OCI-LY1 (cell line): ENCODE results near the gene CACFD1.

Experiments used
- H2AFZ ChIP-seq: fragments of 200-600 bp; sonication (generic), shearing (Covaris generic); 2 replicates; pipeline ENCODE4 v1.6.0; 2014; ENCODE audit warnings: antibody characterized with exemption, mild to moderate bottlenecking, low read length
- H3F3A ChIP-seq: fragments of 200-600 bp; sonication (generic), shearing (Covaris generic); 2 replicates; pipeline ENCODE4 v1.6.0; 2014; ENCODE audit warnings: mild to moderate bottlenecking, antibody characterized with exemption, low read length, moderate library complexity; ENCODE audit not compliant: insufficient read depth
- H3K27ac ChIP-seq: fragments of 200-600 bp; sonication (generic); 2 replicates; pipeline ENCODE4 v1.5.1; 2014; ENCODE audit warnings: low read length, mixed run types, mild to moderate bottlenecking, low read depth; ENCODE audit not compliant: poor library complexity, severe bottlenecking
- H3K27me3 ChIP-seq: fragments of 200-600 bp; sonication (generic); 2 replicates; pipeline ENCODE4 v1.6.0; 2014; ENCODE audit warnings: antibody characterized with exemption, mild to moderate bottlenecking, low read length, moderate library complexity; ENCODE audit not compliant: insufficient read depth
- H3K36me3 ChIP-seq: fragments of 200-600 bp; sonication (generic); 2 replicates; pipeline ENCODE4 v1.6.1; 2014; ENCODE audit warnings: mild to moderate bottlenecking, antibody characterized with exemption, low read length, moderate library complexity, mixed read lengths; ENCODE audit not compliant: insufficient read depth
- H3K4me1 ChIP-seq: fragments of 200-600 bp; sonication (generic); 2 replicates; pipeline ENCODE4 v1.5.1; 2014; ENCODE audit warnings: mild to moderate bottlenecking, low read length, moderate library complexity; ENCODE audit not compliant: insufficient read depth, severe bottlenecking
- H3K4me2 ChIP-seq: fragments of 200-600 bp; sonication (generic), shearing (Covaris generic); 2 replicates; pipeline ENCODE4 v1.6.1; 2014; ENCODE audit warnings: low read length
- H3K4me3 ChIP-seq: fragments of 200-600 bp; sonication (generic); 2 replicates; pipeline ENCODE4 v1.5.1; 2014; ENCODE audit warnings: low read length, low read depth, mild to moderate bottlenecking, mixed read lengths; ENCODE audit not compliant: poor library complexity, severe bottlenecking
- H3K79me2 ChIP-seq: fragments of 200-600 bp; shearing (Covaris generic); 2 replicates; pipeline ENCODE4 v1.6.1; 2016; ENCODE audit warnings: mixed run types, low read length, mixed read lengths; ENCODE audit not compliant: insufficient read depth
- H3K9ac ChIP-seq: fragments of 200-600 bp; sonication (generic), shearing (Covaris generic); 2 replicates; pipeline ENCODE4 v1.6.1; 2014; ENCODE audit warnings: mild to moderate bottlenecking, low read length, mixed read lengths
- H3K9me2 ChIP-seq: fragments of 200-600 bp; sonication (generic), shearing (Covaris generic); 2 replicates; pipeline ENCODE4 v1.6.1; 2014; ENCODE audit warnings: low read depth, mild to moderate bottlenecking, low read length, mixed read lengths
- H3K9me3 ChIP-seq: fragments of 200-600 bp; shearing (Covaris generic); 2 replicates; pipeline ENCODE4 v1.6.1; 2014; ENCODE audit warnings: low read length, mixed read lengths
- H4K20me1 ChIP-seq: fragments of 200-600 bp; sonication (generic), shearing (Covaris generic); 2 replicates; pipeline ENCODE4 v1.6.0; 2016; ENCODE audit warnings: mild to moderate bottlenecking, low read length; ENCODE audit not compliant: insufficient read depth
- EZH2 ChIP-seq: fragments of 200-600 bp; sonication (generic), shearing (Covaris generic); IDR thresholded peaks from 2 replicates; pipeline ENCODE4 v1.8.0; 2017; ENCODE audit warnings: borderline replicate concordance, mixed run types, mild to moderate bottlenecking, antibody characterized with exemption, low read length, moderate library complexity, mixed read lengths
- TF ChIP-seq, protein P1 (sequence below): fragments of 200-600 bp; sonication (generic), shearing (Covaris generic); IDR thresholded peaks from 2 replicates; pipeline ENCODE4 v1.5.1; 2017; ENCODE audit warnings: mild to moderate bottlenecking, antibody characterized with exemption, low read length, moderate library complexity, mixed read lengths

The CACFD1 gene

DNA sequence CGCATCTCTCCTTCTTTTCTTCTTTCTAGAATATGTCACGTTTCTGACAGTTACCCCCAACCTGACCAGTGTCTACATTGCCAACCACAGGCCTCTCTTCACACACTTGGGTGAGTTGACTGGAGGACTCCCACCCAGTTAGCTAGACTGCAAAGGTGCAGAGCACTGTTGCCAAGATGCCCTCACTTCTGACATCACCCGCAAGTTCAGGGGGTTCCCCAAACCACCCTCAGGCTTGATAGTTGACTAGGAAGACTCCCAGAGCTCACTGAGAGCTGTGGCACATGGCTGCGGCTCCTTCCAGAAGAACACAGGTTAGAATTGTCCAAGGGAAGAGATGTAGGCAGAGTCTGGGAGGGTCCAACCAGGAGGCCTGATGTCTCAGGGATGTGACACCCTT is 20.4 kb upstream of the CACFD1 start:
- Histone ChIP-seq H3K9me3 (no peaks in the 10 kb centered on the region), H3K27ac (no peak overlapping the region), H3K4me3 (no peak overlapping the region), H3K79me2 (no peaks in the 10 kb centered on the region), H3K4me2 (no peak overlapping the region), H3K27me3 (no peaks in the 10 kb centered on the region), H3F3A (no peaks in the 10 kb centered on the region), H3K4me1 (no peaks in the 10 kb centered on the region), H3K9me2 (no peaks in the 10 kb centered on the region), H4K20me1 (no peaks in the 10 kb centered on the region), H3K9ac (no peak overlapping the region), H2AFZ (no peak overlapping the region), H3K36me3 (no peaks in the 10 kb centered on the region)
- TF ChIP-seq EZH2: no peak
- TF ChIP-seq, protein P1, sequence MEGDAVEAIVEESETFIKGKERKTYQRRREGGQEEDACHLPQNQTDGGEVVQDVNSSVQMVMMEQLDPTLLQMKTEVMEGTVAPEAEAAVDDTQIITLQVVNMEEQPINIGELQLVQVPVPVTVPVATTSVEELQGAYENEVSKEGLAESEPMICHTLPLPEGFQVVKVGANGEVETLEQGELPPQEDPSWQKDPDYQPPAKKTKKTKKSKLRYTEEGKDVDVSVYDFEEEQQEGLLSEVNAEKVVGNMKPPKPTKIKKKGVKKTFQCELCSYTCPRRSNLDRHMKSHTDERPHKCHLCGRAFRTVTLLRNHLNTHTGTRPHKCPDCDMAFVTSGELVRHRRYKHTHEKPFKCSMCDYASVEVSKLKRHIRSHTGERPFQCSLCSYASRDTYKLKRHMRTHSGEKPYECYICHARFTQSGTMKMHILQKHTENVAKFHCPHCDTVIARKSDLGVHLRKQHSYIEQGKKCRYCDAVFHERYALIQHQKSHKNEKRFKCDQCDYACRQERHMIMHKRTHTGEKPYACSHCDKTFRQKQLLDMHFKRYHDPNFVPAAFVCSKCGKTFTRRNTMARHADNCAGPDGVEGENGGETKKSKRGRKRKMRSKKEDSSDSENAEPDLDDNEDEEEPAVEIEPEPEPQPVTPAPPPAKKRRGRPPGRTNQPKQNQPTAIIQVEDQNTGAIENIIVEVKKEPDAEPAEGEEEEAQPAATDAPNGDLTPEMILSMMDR: no peak

DNA sequence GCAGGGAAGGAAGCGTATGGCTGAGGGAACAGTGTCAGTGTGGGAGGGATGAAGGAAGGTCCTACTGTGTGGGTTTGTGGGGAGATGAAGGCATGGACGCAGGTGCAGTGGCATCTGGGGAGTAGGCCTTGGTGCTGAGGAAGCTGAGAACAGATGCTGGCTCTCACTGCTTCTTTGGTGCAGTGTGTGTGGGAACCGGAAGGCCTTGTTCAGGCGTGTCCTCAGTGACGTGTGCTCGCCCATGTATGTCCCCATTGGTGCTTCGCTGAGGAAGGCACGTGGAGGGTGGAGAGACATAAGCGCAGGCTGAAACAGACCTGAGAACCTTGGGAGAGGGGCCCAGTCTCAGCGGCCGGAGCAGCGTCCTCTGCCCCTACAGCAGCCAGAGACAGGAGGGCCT is 18.9 kb upstream of the CACFD1 start:
- no peak for TF ChIP-seq EZH2
- TF ChIP-seq, protein P1: no peak
- H3K9me3 ChIP-seq: no peaks in the 10 kb centered on the region
- H4K20me1 ChIP-seq: no peaks in the 10 kb centered on the region
- no peaks in the 10 kb centered on the region for H3K36me3 ChIP-seq
- no peaks in the 10 kb centered on the region for H3K79me2 ChIP-seq
- H3K9ac ChIP-seq: no peak overlapping the region
- no peak overlapping the region for H2AFZ ChIP-seq
- H3K27me3 ChIP-seq: no peaks in the 10 kb centered on the region
- no peak overlapping the region for H3K4me2 ChIP-seq
- H3K27ac ChIP-seq: no peak overlapping the region
- no peaks in the 10 kb centered on the region for H3F3A ChIP-seq
- H3K9me2 ChIP-seq: no peaks in the 10 kb centered on the region
- no peaks in the 10 kb centered on the region for H3K4me1 ChIP-seq
- no peak overlapping the region for H3K4me3 ChIP-seq

DNA sequence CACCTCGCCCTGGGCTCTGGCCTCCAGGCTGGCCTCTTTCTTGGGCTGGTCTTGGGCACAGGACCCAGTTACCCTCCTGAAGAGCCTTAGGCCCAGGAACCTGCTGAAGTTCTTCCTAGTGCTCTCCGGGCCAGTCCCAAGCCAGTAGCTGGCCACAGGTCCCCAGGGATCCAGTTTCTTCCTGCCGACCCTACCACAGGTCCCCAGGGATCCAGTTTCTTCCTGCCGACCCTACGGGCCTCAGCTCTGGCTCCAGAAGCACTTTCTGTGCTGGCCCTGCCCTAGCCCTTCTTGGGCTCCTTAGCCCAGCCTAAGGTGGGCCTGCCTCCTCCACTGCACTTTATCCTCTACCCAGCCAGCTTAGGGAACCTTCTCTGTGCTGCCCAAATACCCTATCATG is 18.2 kb upstream of the CACFD1 start:
- H3K27me3 ChIP-seq: no peaks in the 10 kb centered on the region
- no peaks in the 10 kb centered on the region for H3K36me3 ChIP-seq
- no peak overlapping the region for H3K27ac ChIP-seq
- H4K20me1 ChIP-seq: no peaks in the 10 kb centered on the region
- H3K4me3 ChIP-seq: no peak overlapping the region
- no peaks in the 10 kb centered on the region for H3K9me3 ChIP-seq
- H2AFZ ChIP-seq: no peak overlapping the region
- no peak overlapping the region for H3K4me2 ChIP-seq
- no peak for TF ChIP-seq EZH2
- TF ChIP-seq, protein P1: no peak
- no peaks in the 10 kb centered on the region for H3K9me2 ChIP-seq
- no peak overlapping the region for H3K9ac ChIP-seq
- no peaks in the 10 kb centered on the region for H3F3A ChIP-seq
- no peaks in the 10 kb centered on the region for H3K79me2 ChIP-seq
- H3K4me1 ChIP-seq: no peaks in the 10 kb centered on the region
